Activated T-cell treated with anti-CD3 and anti-CD28 coated beads, Interleukin-2, amount 50 U/mL, for 24 hours (primary cell): ENCODE measurements around the gene SRSF11.
A peak's percentile ranks its signal among the peaks of the same experiment; 100 is the strongest.

Experiments
- DNase-seq: peaks from one replicate; pipeline ENCODE4 v3.0.0-alpha.2; 2020
- H3K27ac Mint-ChIP-seq: 2 replicates; pipeline ENCODE4 v1.8.0; 2020; ENCODE audit warnings: mild to moderate bottlenecking, mixed read lengths
- H3K27me3 Mint-ChIP-seq: 2 replicates; pipeline ENCODE4 v1.8.0; 2020; ENCODE audit warnings: mixed read lengths
- H3K36me3 Mint-ChIP-seq: 2 replicates; pipeline ENCODE4 v1.8.0; 2020; ENCODE audit warnings: low read depth, mixed read lengths
- H3K4me1 Mint-ChIP-seq: 2 replicates; pipeline ENCODE4 v1.8.0; 2020; ENCODE audit warnings: low read depth, mixed read lengths
- H3K4me3 Mint-ChIP-seq: 2 replicates; pipeline ENCODE4 v1.8.0; 2020; ENCODE audit warnings: mild to moderate bottlenecking, moderate library complexity, mixed read lengths
- H3K9me3 Mint-ChIP-seq: 2 replicates; pipeline ENCODE4 v1.8.0; 2020; ENCODE audit warnings: mixed read lengths

Gene SRSF11

DNA sequence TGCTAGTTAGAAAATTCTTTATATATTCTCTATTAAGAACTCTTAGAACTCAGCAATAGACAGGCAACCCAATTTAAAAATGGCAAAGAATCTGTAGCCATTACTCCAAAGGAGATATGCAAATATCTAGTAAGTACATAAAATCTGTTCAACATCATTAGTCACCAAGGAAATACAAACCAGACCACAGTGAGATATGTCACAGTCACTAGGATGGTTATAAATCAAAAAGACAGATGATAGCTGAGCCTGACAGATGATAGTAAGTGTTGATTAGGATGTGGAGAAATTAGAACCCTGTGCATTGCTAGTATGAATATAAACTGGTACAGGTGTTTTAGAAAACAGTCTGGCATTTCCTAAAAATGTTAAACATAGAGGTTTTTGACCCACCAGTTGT, 26.6 kb downstream of the SRSF11 start:
- peaks cover 100% of the 10 kb centered on the region for H3K36me3 Mint-ChIP-seq
- no peaks in the 10 kb centered on the region for H3K9me3 Mint-ChIP-seq
- H3K27me3 Mint-ChIP-seq = no peaks in the 10 kb centered on the region
- DNase-seq = no peak
- H3K4me3 Mint-ChIP-seq = no peak overlapping the region
- H3K4me1 Mint-ChIP-seq = peaks cover 33% of the 10 kb centered on the region
- peak overlapping the region; percentile 57 for H3K27ac Mint-ChIP-seq

- Mint-ChIP-seq H3K36me3 (peaks cover 99% of the 10 kb centered on the region), H3K4me1 (peaks cover 32% of the 10 kb centered on the region), H3K9me3 (no peaks in the 10 kb centered on the region), H3K27me3 (no peaks in the 10 kb centered on the region), H3K27ac (peak overlapping the region; percentile 57), H3K4me3 (no peak overlapping the region)
- no peak for DNase-seq
These were observed 27.5 kb downstream of the SRSF11 start for GRCh38 chr1:70248729-70249128.

- Mint-ChIP-seq H3K9me3 (no peaks in the 10 kb centered on the region), H3K27ac (peak overlapping the region; percentile 63), H3K4me3 (no peak overlapping the region), H3K36me3 (peaks cover 39% of the 10 kb centered on the region), H3K27me3 (no peaks in the 10 kb centered on the region), H3K4me1 (no peaks in the 10 kb centered on the region)
- no peak for DNase-seq
These were observed 35.5 kb downstream of the SRSF11 start for GRCh38 chr1:70256664-70257063.

- Mint-ChIP-seq H3K4me3 (no peak overlapping the region), H3K27me3 (no peaks in the 10 kb centered on the region), H3K27ac (peak overlapping the region; percentile 1), H3K9me3 (peaks cover 5% of the 10 kb centered on the region), H3K4me1 (no peaks in the 10 kb centered on the region), H3K36me3 (peaks cover 70% of the 10 kb centered on the region)
- no peak for DNase-seq
These were observed 43.7 kb downstream of the SRSF11 start for GRCh38 chr1:70264839-70265238.

- no peaks in the 10 kb centered on the region for H3K27me3 Mint-ChIP-seq
- H3K4me3 Mint-ChIP-seq = no peak overlapping the region
- H3K36me3 Mint-ChIP-seq = peaks cover 76% of the 10 kb centered on the region
- peaks cover 5% of the 10 kb centered on the region for H3K9me3 Mint-ChIP-seq
- peak overlapping the region; percentile 66 for H3K27ac Mint-ChIP-seq
- H3K4me1 Mint-ChIP-seq = no peaks in the 10 kb centered on the region
- no peak for DNase-seq
These were observed 44.8 kb downstream of the SRSF11 start for GRCh38 chr1:70265946-70266345.

- DNase-seq = no peak
- Mint-ChIP-seq H3K4me1 (no peaks in the 10 kb centered on the region), H3K27me3 (no peaks in the 10 kb centered on the region), H3K9me3 (no peaks in the 10 kb centered on the region), H3K36me3 (peaks cover 69% of the 10 kb centered on the region), H3K27ac (peak overlapping the region; percentile 44), H3K4me3 (no peak overlapping the region)
These were observed 56.7 kb downstream of the SRSF11 start for GRCh38 chr1:70277875-70278274.

- Mint-ChIP-seq H3K27me3 (no peaks in the 10 kb centered on the region), H3K4me1 (no peaks in the 10 kb centered on the region), H3K36me3 (peaks cover 62% of the 10 kb centered on the region), H3K27ac (peak overlapping the region; percentile 29), H3K9me3 (no peaks in the 10 kb centered on the region), H3K4me3 (no peak overlapping the region)
- DNase-seq = no peak
These were observed 57.5 kb downstream of the SRSF11 start for GRCh38 chr1:70278710-70279109.

DNA sequence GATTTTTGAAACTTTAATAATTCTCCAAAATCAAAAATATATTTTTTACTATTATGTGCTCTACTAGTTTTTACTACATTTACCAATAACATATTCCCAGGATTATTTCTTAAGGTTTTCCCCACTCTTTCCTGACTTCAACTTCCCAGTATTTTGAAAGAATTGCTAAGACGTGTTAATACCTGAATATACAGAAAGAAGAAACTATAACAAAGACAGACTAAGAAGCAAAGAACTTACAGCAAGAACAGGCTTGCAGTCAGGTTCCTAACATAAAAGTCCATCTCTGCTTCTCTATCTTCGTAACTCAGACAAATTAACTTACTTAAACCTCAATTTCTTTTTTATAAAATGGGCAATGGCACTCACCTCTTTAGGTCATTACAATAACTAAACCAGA, 63.2 kb downstream of the SRSF11 start:
- H3K36me3 Mint-ChIP-seq = peaks cover 60% of the 10 kb centered on the region

GRCh38 chr1:70286453-70286852, 65.3 kb downstream of the SRSF11 start:
- Mint-ChIP-seq H3K4me1 (no peaks in the 10 kb centered on the region), H3K36me3 (peaks cover 62% of the 10 kb centered on the region), H3K9me3 (no peaks in the 10 kb centered on the region), H3K27me3 (no peaks in the 10 kb centered on the region), H3K4me3 (no peak overlapping the region), H3K27ac (no peak overlapping the region)
- DNase-seq = no peak

More for the DNA sequence above, 63.2 kb downstream of the SRSF11 start:
- Mint-ChIP-seq H3K27ac (no peak overlapping the region), H3K27me3 (no peaks in the 10 kb centered on the region), H3K4me3 (no peak overlapping the region), H3K9me3 (no peaks in the 10 kb centered on the region), H3K4me1 (no peaks in the 10 kb centered on the region)
- no peak for DNase-seq

GRCh38 chr1:70288166-70288565, 67.0 kb downstream of the SRSF11 start:
- DNase-seq = no peak
- Mint-ChIP-seq H3K4me1 (no peaks in the 10 kb centered on the region), H3K4me3 (no peak overlapping the region), H3K36me3 (peaks cover 66% of the 10 kb centered on the region), H3K9me3 (no peaks in the 10 kb centered on the region), H3K27ac (no peak overlapping the region), H3K27me3 (no peaks in the 10 kb centered on the region)

DNA sequence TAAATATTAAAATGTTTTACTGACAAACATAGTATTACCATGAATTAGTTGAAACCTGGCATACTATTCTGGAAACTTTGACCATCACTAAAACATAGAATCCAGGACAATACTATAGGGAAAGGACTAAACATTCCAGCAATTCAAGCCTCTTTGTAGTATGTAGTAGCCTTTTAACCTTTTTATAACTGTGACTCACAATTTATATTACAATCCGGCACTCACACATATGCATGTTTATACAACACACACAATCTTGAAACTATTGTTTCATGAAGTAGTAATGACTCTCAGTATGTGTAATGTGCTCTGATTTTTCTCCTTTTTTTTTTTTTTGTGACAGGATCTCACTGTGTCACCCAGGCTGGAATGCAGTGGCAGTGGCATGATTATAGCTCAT, 69.0 kb downstream of the SRSF11 start:
- H3K9me3 Mint-ChIP-seq = no peaks in the 10 kb centered on the region
- DNase-seq = no peak
- H3K27ac Mint-ChIP-seq = no peak overlapping the region
- peaks cover 75% of the 10 kb centered on the region for H3K36me3 Mint-ChIP-seq
- H3K4me3 Mint-ChIP-seq = no peak overlapping the region
- no peaks in the 10 kb centered on the region for H3K4me1 Mint-ChIP-seq
- H3K27me3 Mint-ChIP-seq = no peaks in the 10 kb centered on the region

- Mint-ChIP-seq H3K4me3 (no peak overlapping the region), H3K27me3 (no peaks in the 10 kb centered on the region), H3K9me3 (no peaks in the 10 kb centered on the region), H3K27ac (peak overlapping the region; percentile 6), H3K36me3 (peaks cover 78% of the 10 kb centered on the region), H3K4me1 (no peaks in the 10 kb centered on the region)
- DNase-seq = no peak
These were observed 72.1 kb downstream of the SRSF11 start for GRCh38 chr1:70293186-70293843.

DNA sequence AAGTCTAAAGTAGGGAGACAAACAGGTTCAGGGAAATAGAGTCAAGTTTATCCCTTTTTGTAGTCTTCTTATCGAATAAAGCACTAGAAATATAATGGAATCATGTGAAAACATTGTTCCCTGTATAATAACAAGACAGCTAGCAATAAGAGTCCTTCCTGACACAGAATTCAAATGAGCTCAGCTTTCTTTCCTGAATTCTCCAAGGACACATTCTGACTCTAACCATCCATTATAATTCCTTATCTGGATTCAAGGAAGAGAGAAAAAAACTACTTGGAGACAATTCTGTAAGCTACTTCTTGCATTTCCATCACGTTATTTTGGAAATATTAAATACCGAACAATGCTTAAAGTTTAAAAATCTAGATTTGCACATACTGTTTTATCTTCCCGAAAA, 74.6 kb downstream of the SRSF11 start:
- H3K9me3 Mint-ChIP-seq = no peaks in the 10 kb centered on the region
- no peaks in the 10 kb centered on the region for H3K4me1 Mint-ChIP-seq
- no peaks in the 10 kb centered on the region for H3K27me3 Mint-ChIP-seq
- no peak overlapping the region for H3K27ac Mint-ChIP-seq
- DNase-seq = no peak
- no peak overlapping the region for H3K4me3 Mint-ChIP-seq
- H3K36me3 Mint-ChIP-seq = peaks cover 77% of the 10 kb centered on the region

GRCh38 chr1:70299472-70299871, 78.3 kb downstream of the SRSF11 start:
- no peaks in the 10 kb centered on the region for H3K4me1 Mint-ChIP-seq
- no peaks in the 10 kb centered on the region for H3K27me3 Mint-ChIP-seq
- peaks cover 64% of the 10 kb centered on the region for H3K36me3 Mint-ChIP-seq
- H3K4me3 Mint-ChIP-seq = no peak overlapping the region
- no peak for DNase-seq
- H3K9me3 Mint-ChIP-seq = no peaks in the 10 kb centered on the region
- H3K27ac Mint-ChIP-seq = peak overlapping the region; percentile 19
